ENCODE data around the gene VDR.

VDR gene

GRCh38 chr12:47904713-47905709 lies at the start of gene VDR:
Gene VDR, minus strand, starts transcription at chr12:47904994. Its CDS starts 25,881 bp downstream, at chr12:47879113.
- DNase-seq = peak; percentile 48

- no peak for DNase-seq
Observed at GRCh38 chr12:47954058-47954457, 49.3 kb upstream of the VDR start.

GRCh38 chr12:47950856-47951468 lies 46.2 kb upstream of the VDR start:
- no peak for DNase-seq

GRCh38 chr12:47949441-47950341 lies 44.9 kb upstream of the VDR start:
- DNase-seq = peak; percentile 14

GRCh38 chr12:47947341-47947740 lies 42.5 kb upstream of the VDR start:
- no peak for DNase-seq

GRCh38 chr12:47946413-47947323 lies 41.9 kb upstream of the VDR start:
- no peak for DNase-seq

- DNase-seq = no peak
Observed at GRCh38 chr12:47945341-47945728, 40.5 kb upstream of the VDR start.

- no peak for DNase-seq
Observed at GRCh38 chr12:47944685-47945340, 40.0 kb upstream of the VDR start.

GRCh38 chr12:47943623-47944340 lies 39.0 kb upstream of the VDR start:
- no peak for DNase-seq

GRCh38 chr12:47942614-47943225 lies 37.9 kb upstream of the VDR start:
- no peak for DNase-seq

GRCh38 chr12:47941871-47942613 lies 37.2 kb upstream of the VDR start:
- DNase-seq = peak; percentile 19

GRCh38 chr12:47941475-47941780 lies 36.6 kb upstream of the VDR start:
- DNase-seq = no peak

GRCh38 chr12:47940773-47941474 lies 36.1 kb upstream of the VDR start:
- DNase-seq = no peak

GRCh38 chr12:47939009-47939601 lies 34.3 kb upstream of the VDR start:
- DNase-seq = no peak

GRCh38 chr12:47938594-47938993 lies 33.8 kb upstream of the VDR start:
- no peak for DNase-seq

GRCh38 chr12:47938093-47938492 lies 33.3 kb upstream of the VDR start:
- no peak for DNase-seq

GRCh38 chr12:47935184-47935583 lies 30.4 kb upstream of the VDR start:
- DNase-seq = no peak

GRCh38 chr12:47931187-47931586 lies 26.4 kb upstream of the VDR start:
- no peak for DNase-seq

GRCh38 chr12:47930634-47931033 lies 25.8 kb upstream of the VDR start:
- no peak for DNase-seq

All from activated T-cell treated with anti-CD3 and anti-CD28 coated beads for 4 hours (primary cell).